WTC11 (cell line): ENCODE results near the gene SIX4. TPM values are rescaled to one million over a fixed set of nuclear protein-coding genes. Genes with fewer than 3 reads are reported as not detected.

Source experiments
- ATAC-seq: fragments of 200-7000 bp; cut with Tn5 transposase; 2 replicates; pipeline ENCODE4 v1.10.0; 2021; ENCODE audit warnings: mild to moderate bottlenecking, moderate library complexity
- CTCF ChIA-PET: fragments of 300-600 bp; sonication (Branson Sonifier 250); formaldehyde crosslinking; loops from one replicate; lab custom pipeline; 2021; ENCODE audit warnings: antibody characterized with exemption; lab: Charles Lee
- POLR2A ChIA-PET: fragments of 350-600 bp; sonication (Branson Sonifier 250); formaldehyde crosslinking; loops from one replicate; lab custom pipeline; 2021; ENCODE audit warnings: antibody characterized with exemption; lab: Charles Lee
- DNase-seq: peaks from one replicate; pipeline ENCODE4 v3.0.0; 2021; ENCODE audit warnings: low spot score
- H3K27ac Mint-ChIP-seq: 2 replicates; pipeline ENCODE4 v1.8.0; 2021; ENCODE audit warnings: mixed read lengths
- H3K27me3 Mint-ChIP-seq: 2 replicates; pipeline ENCODE4 v1.8.0; 2021; ENCODE audit warnings: low read depth, mild to moderate bottlenecking, moderate library complexity, mixed read lengths
- H3K36me3 Mint-ChIP-seq: 2 replicates; pipeline ENCODE4 v1.8.0; 2021; ENCODE audit warnings: mixed read lengths
- H3K4me1 Mint-ChIP-seq: 2 replicates; pipeline ENCODE4 v1.8.0; 2022; ENCODE audit warnings: mixed read lengths
- H3K4me3 Mint-ChIP-seq: 2 replicates; pipeline ENCODE4 v1.8.0; 2021; ENCODE audit warnings: mild to moderate bottlenecking, moderate library complexity, mixed read lengths
- H3K9me3 Mint-ChIP-seq: 2 replicates; pipeline ENCODE4 v1.8.0; 2021; ENCODE audit warnings: mixed read lengths
- ARID4B ChIP-seq: sonication (generic); formaldehyde crosslinking; IDR thresholded peaks from 2 replicates; pipeline ENCODE4 v1.8.0; 2023; ENCODE audit warnings: missing genetic modification reagents, mild to moderate bottlenecking, borderline replicate concordance
- ATF6 ChIP-seq: sonication (generic); formaldehyde crosslinking; IDR thresholded peaks from 2 replicates; pipeline ENCODE4 v1.8.1; 2023; ENCODE audit warnings: mild to moderate bottlenecking, missing genetic modification reagents
- EMX1 ChIP-seq: fragments of 250-450 bp; sonication (Bioruptor Pico); IDR thresholded peaks from 2 replicates; pipeline ENCODE4 v1.8.0; 2021; ENCODE audit warnings: mild to moderate bottlenecking
- HMGA2 ChIP-seq: fragments of 250-450 bp; sonication (Bioruptor Pico); IDR thresholded peaks from 2 replicates; pipeline ENCODE4 v1.4.0; 2021; ENCODE audit warnings: mild to moderate bottlenecking, moderate library complexity
- MYBL2 ChIP-seq: sonication (generic); formaldehyde crosslinking; IDR thresholded peaks from 2 replicates; pipeline ENCODE4 v1.8.1; 2023; ENCODE audit warnings: mild to moderate bottlenecking, moderate library complexity, missing genetic modification reagents
- NR3C1 ChIP-seq: sonication (generic); formaldehyde crosslinking; conservative IDR thresholded peaks from 2 replicates; pipeline ENCODE4 v1.8.1; 2023; ENCODE audit warnings: low read depth, mild to moderate bottlenecking, missing genetic modification reagents
- OVOL2 ChIP-seq: fragments of 250-450 bp; sonication (Bioruptor Pico); IDR thresholded peaks from 2 replicates; pipeline ENCODE4 v1.9.0; 2021; ENCODE audit warnings: mild to moderate bottlenecking, borderline replicate concordance
- PRDM15 ChIP-seq: sonication (generic); formaldehyde crosslinking; IDR thresholded peaks from 2 replicates; pipeline ENCODE4 v1.8.0; 2022; ENCODE audit warnings: missing genetic modification reagents
- PRRX2 ChIP-seq: fragments of 250-450 bp; sonication (Bioruptor Pico); IDR thresholded peaks from 2 replicates; pipeline ENCODE4 v1.8.0; 2021; ENCODE audit warnings: mild to moderate bottlenecking
- RORB ChIP-seq: fragments of 250-450 bp; sonication (Bioruptor Pico); IDR thresholded peaks from 2 replicates; pipeline ENCODE4 v1.9.0; 2021; ENCODE audit warnings: mild to moderate bottlenecking
- STAT6 ChIP-seq: sonication (generic); formaldehyde crosslinking; conservative IDR thresholded peaks from 2 replicates; pipeline ENCODE4 v1.8.1; 2023; ENCODE audit warnings: mild to moderate bottlenecking, low read depth, missing genetic modification reagents, moderate library complexity
- TEAD1 ChIP-seq: sonication (generic); formaldehyde crosslinking; IDR thresholded peaks from 2 replicates; pipeline ENCODE4 v1.8.0; 2022; ENCODE audit warnings: mild to moderate bottlenecking, missing genetic modification reagents
- ZBTB21 ChIP-seq: sonication (generic); formaldehyde crosslinking; IDR thresholded peaks from 2 replicates; pipeline ENCODE4 v1.8.1; 2023; ENCODE audit warnings: mild to moderate bottlenecking, missing genetic modification reagents, borderline replicate concordance
- ZBTB43 ChIP-seq: sonication (generic); formaldehyde crosslinking; IDR thresholded peaks from 2 replicates; pipeline ENCODE4 v1.8.1; 2023; ENCODE audit warnings: mild to moderate bottlenecking, missing genetic modification reagents
- ZNF138 ChIP-seq: sonication (generic); formaldehyde crosslinking; conservative IDR thresholded peaks from 2 replicates; pipeline ENCODE4 v1.8.1; 2022; ENCODE audit warnings: mild to moderate bottlenecking, moderate library complexity, missing genetic modification reagents
- ZNF281 ChIP-seq: sonication (generic); formaldehyde crosslinking; IDR thresholded peaks from 2 replicates; pipeline ENCODE4 v1.8.0; 2023; ENCODE audit warnings: mild to moderate bottlenecking, missing genetic modification reagents
- ZNF416 ChIP-seq: fragments of 250-450 bp; sonication (Bioruptor Pico); IDR thresholded peaks from 2 replicates; pipeline ENCODE4 v1.9.0; 2021; ENCODE audit warnings: mild to moderate bottlenecking, inconsistent platforms
- ZNF423 ChIP-seq: fragments of 250-450 bp; sonication (Bioruptor Pico); IDR thresholded peaks from 2 replicates; pipeline ENCODE4 v2.1.2; 2022; ENCODE audit warnings: mild to moderate bottlenecking, moderate library complexity
- ZNF671 ChIP-seq: fragments of 250-450 bp; sonication (Bioruptor Pico); IDR thresholded peaks from 2 replicates; pipeline ENCODE4 v1.8.0; 2021; ENCODE audit warnings: mild to moderate bottlenecking
- total RNA-seq: library from RNA; stranded (reverse); gene quantifications from 3 replicates; pipeline ENCODE4 v1.2.3, GENCODE V29; 2021

Gene SIX4
- total RNA-seq, 1 experiment from 2014 or later: 41.8 TPM

GRCh38 chr14:60720391-60720790, 3.8 kb downstream of the SIX4 start (continued):
- TF ChIP-seq ZNF281 (CRISPR knock-in tag) (no peak), MYBL2 (CRISPR knock-in tag) (no peak), PRDM15 (CRISPR knock-in tag) (no peak), TEAD1 (CRISPR knock-in tag) (no peak), ATF6 (no peak), ZNF423 (CRISPR knock-in tag) (no peak), STAT6 (CRISPR knock-in tag) (no peak), OVOL2 (CRISPR knock-in tag) (no peak)
- TF ChIP-seq, all 79 proteins: peak for 0

- DNase-seq: no peak
- H3K9me3 Mint-ChIP-seq: no peaks in the 10 kb centered on the region
- peaks cover 27% of the 10 kb centered on the region for H3K36me3 Mint-ChIP-seq
- peaks cover 18% of the 10 kb centered on the region for H3K4me1 Mint-ChIP-seq
- H3K27me3 Mint-ChIP-seq: no peaks in the 10 kb centered on the region
- no peak overlapping the region for H3K4me3 Mint-ChIP-seq
- CTCF ChIA-PET: interaction anchor here (0.8 to 1.5 kb wide), 2 partner anchors 9 to 57 kb away, joined by 3 to 4 read pairs; no protein-coding TSS in a partner anchor
- no peak overlapping the region for H3K27ac Mint-ChIP-seq
- POLR2A ChIA-PET: interaction anchor here (0.6 kb wide), 1 partner anchor 9 kb away, joined by 3 read pairs; no protein-coding TSS in a partner anchor
- no peak for ATAC-seq
- TF ChIP-seq ARID4B: no peak
- no peak for TF ChIP-seq TEAD1 (CRISPR knock-in tag)
- TF ChIP-seq ZNF671 (CRISPR knock-in tag): no peak
- no peak for TF ChIP-seq ZNF138
- no peak for TF ChIP-seq NR3C1 (CRISPR knock-in tag)
- TF ChIP-seq ZBTB43 (CRISPR knock-in tag): no peak
- no peak for TF ChIP-seq RORB (CRISPR knock-in tag)
- TF ChIP-seq ZBTB21: no peak
- no peak for TF ChIP-seq ZNF416 (CRISPR knock-in tag)
- no peak for TF ChIP-seq PRRX2 (CRISPR knock-in tag)
- no peak for TF ChIP-seq EMX1 (CRISPR knock-in tag)
- no peak for TF ChIP-seq HMGA2 (CRISPR knock-in tag)
Measured at GRCh38 chr14:60713513-60713912, 10.6 kb downstream of the SIX4 start.
